Activated T-cell treated with anti-CD3 and anti-CD28 coated beads, Interleukin-2, amount 50 U/mL, for 72 hours (primary cell): Measurements from ENCODE around the gene CENPN. TPM values are rescaled to one million over a fixed set of nuclear protein-coding genes. Genes with fewer than 3 reads are reported as not detected.
A peak's percentile ranks its signal among the peaks of the same experiment; 100 is the strongest.

Experiments used
- ATAC-seq, 2 donors: fragments of 150-1000 bp; cut with Tn5 transposase; replicated peaks in 1 of 2; 2 replicates each; pipeline ENCODE4 v1.10.0; 2021; ENCODE audit warnings: moderate library complexity in 2 of 2, mild to moderate bottlenecking in 1 of 2
- DNase-seq, 2 donors: peaks; one replicate each; pipeline ENCODE4 v3.0.0; 2021 to 2022; ENCODE audit warnings: mixed read lengths in 1 of 2
- H3K27ac Mint-ChIP-seq: one replicate; pipeline ENCODE4 v1.8.0; 2022; ENCODE audit warnings: mild to moderate bottlenecking, moderate library complexity, mixed read lengths
- H3K27me3 Mint-ChIP-seq: one replicate; pipeline ENCODE4 v1.8.0; 2022; ENCODE audit warnings: low read depth, mixed read lengths
- H3K36me3 Mint-ChIP-seq, 2 donors: one replicate each; pipeline ENCODE4 v1.8.0; 2022; ENCODE audit warnings: mixed read lengths in 2 of 2, mild to moderate bottlenecking in 1 of 2; ENCODE audit not compliant: insufficient read depth in 2 of 2
- H3K4me1 Mint-ChIP-seq: one replicate; pipeline ENCODE4 v1.8.0; 2022; ENCODE audit warnings: low read depth, mixed read lengths
- H3K4me3 Mint-ChIP-seq, 2 donors: one replicate each; pipeline ENCODE4 v1.8.0; 2022; ENCODE audit warnings: mild to moderate bottlenecking in 2 of 2, mixed read lengths in 2 of 2, moderate library complexity in 2 of 2
- H3K9me3 Mint-ChIP-seq, 2 donors: one replicate each; pipeline ENCODE4 v1.8.0; 2022; ENCODE audit warnings: mixed read lengths in 2 of 2
- total RNA-seq, 2 donors: library from RNA; stranded (reverse); gene quantifications; one replicate each; pipeline ENCODE4 v1.2.3, GENCODE V29; 2022

Gene CENPN
- total RNA-seq, 2 donors from 2014 or later, result 62.0 to 64.1 TPM

- Mint-ChIP-seq H3K27me3 (no peaks in the 10 kb centered on the region), H3K9me3 (no peaks in the 10 kb centered on the region), H3K36me3 (peaks cover 2 to 13% of the 10 kb centered on the region in 2 donors), H3K4me1 (peaks cover 66% of the 10 kb centered on the region), H3K4me3 (no peak overlapping the region), H3K27ac (peak overlapping the region; percentile 84)
- ATAC-seq (no peak), DNase-seq (no peak)
Measured at GRCh38 chr16:80994451-80994850, 12.6 kb upstream of the CENPN start.

GRCh38 chr16:80996688-80997138 lies 10.3 kb upstream of the CENPN start:
- Mint-ChIP-seq H3K9me3 (no peaks in the 10 kb centered on the region), H3K4me1 (peaks cover 69% of the 10 kb centered on the region), H3K36me3 (peaks cover 2 to 13% of the 10 kb centered on the region in 2 donors), H3K27ac (peak overlapping the region; percentile 99), H3K27me3 (no peaks in the 10 kb centered on the region), H3K4me3 (peak overlapping the region; percentile 70 to 90)
- ATAC-seq (no peak), DNase-seq (no peak)

GRCh38 chr16:80997139-80997798 lies 9.7 kb upstream of the CENPN start:
- Mint-ChIP-seq H3K4me3 (peak overlapping the region; percentile 70 to 90), H3K27ac (peak overlapping the region; percentile 99), H3K9me3 (no peaks in the 10 kb centered on the region), H3K36me3 (peaks cover 2 to 12% of the 10 kb centered on the region in 2 donors), H3K4me1 (peaks cover 75% of the 10 kb centered on the region), H3K27me3 (no peaks in the 10 kb centered on the region)
- ATAC-seq, result peak; percentile 71 to 80
- no peak for DNase-seq

- peak overlapping the region; percentile 99 for H3K27ac Mint-ChIP-seq
- DNase-seq (no peak), ATAC-seq (no peak)
- no peaks in the 10 kb centered on the region for H3K27me3 Mint-ChIP-seq
- peak overlapping the region; percentile 5 to 90 for H3K4me3 Mint-ChIP-seq
- H3K4me1 Mint-ChIP-seq, result peaks cover 80% of the 10 kb centered on the region
- H3K36me3 Mint-ChIP-seq, result peaks cover 2 to 12% of the 10 kb centered on the region in 2 donors
- no peaks in the 10 kb centered on the region for H3K9me3 Mint-ChIP-seq
Measured at GRCh38 chr16:80997964-80998620, 8.9 kb upstream of the CENPN start.

- Mint-ChIP-seq H3K27me3 (no peaks in the 10 kb centered on the region), H3K36me3 (peaks cover 5 to 6% of the 10 kb centered on the region in 2 donors), H3K27ac (no peak overlapping the region), H3K9me3 (no peaks in the 10 kb centered on the region), H3K4me3 (no peak overlapping the region), H3K4me1 (peaks cover 86% of the 10 kb centered on the region)
- ATAC-seq (no peak), DNase-seq (no peak)
Measured at GRCh38 chr16:81000873-81001272, 6.1 kb upstream of the CENPN start.

GRCh38 chr16:81001330-81001729 lies 5.7 kb upstream of the CENPN start:
- H3K36me3 Mint-ChIP-seq, result peaks cover 6% of the 10 kb centered on the region in 2 donors
- no peaks in the 10 kb centered on the region for H3K27me3 Mint-ChIP-seq
- DNase-seq, result no peak
- peaks cover 90% of the 10 kb centered on the region for H3K4me1 Mint-ChIP-seq
- ATAC-seq, result no peak
- H3K9me3 Mint-ChIP-seq, result no peaks in the 10 kb centered on the region
- no peak overlapping the region for H3K4me3 Mint-ChIP-seq
- no peak overlapping the region for H3K27ac Mint-ChIP-seq

GRCh38 chr16:81003064-81003463 lies 4.0 kb upstream of the CENPN start:
- DNase-seq, result no peak
- peaks cover 8 to 11% of the 10 kb centered on the region in 2 donors for H3K36me3 Mint-ChIP-seq
- H3K27ac Mint-ChIP-seq, result peak overlapping the region; percentile 98
- no peak for ATAC-seq
- peaks cover 80% of the 10 kb centered on the region for H3K4me1 Mint-ChIP-seq
- H3K27me3 Mint-ChIP-seq, result no peaks in the 10 kb centered on the region
- no peaks in the 10 kb centered on the region for H3K9me3 Mint-ChIP-seq
- H3K4me3 Mint-ChIP-seq, result peak overlapping the region; percentile 86 to 98

- peak in 1 of 2 donors; percentile 21 for DNase-seq
Measured at GRCh38 chr16:81003610-81004460, 3.2 kb upstream of the CENPN start.

GRCh38 chr16:81004646-81005353 lies 2.2 kb upstream of the CENPN start:
- H3K27ac Mint-ChIP-seq, result peak overlapping the region; percentile 98
- H3K27me3 Mint-ChIP-seq, result no peaks in the 10 kb centered on the region
- H3K9me3 Mint-ChIP-seq, result no peaks in the 10 kb centered on the region
- ATAC-seq (no peak), DNase-seq (peak; percentile 24 to 53)
- H3K4me3 Mint-ChIP-seq, result peak overlapping the region; percentile 86 to 98
- H3K4me1 Mint-ChIP-seq, result peaks cover 80% of the 10 kb centered on the region
- H3K36me3 Mint-ChIP-seq, result peaks cover 5 to 7% of the 10 kb centered on the region in 2 donors

More at GRCh38 chr16:81003610-81004460, 3.2 kb upstream of the CENPN start:
- H3K27ac Mint-ChIP-seq, result peak overlapping the region; percentile 98
- H3K4me3 Mint-ChIP-seq, result peak overlapping the region; percentile 86 to 98
- peak; percentile 7 to 27 for ATAC-seq
- peaks cover 6 to 11% of the 10 kb centered on the region in 2 donors for H3K36me3 Mint-ChIP-seq
- no peaks in the 10 kb centered on the region for H3K9me3 Mint-ChIP-seq
- H3K27me3 Mint-ChIP-seq, result no peaks in the 10 kb centered on the region
- H3K4me1 Mint-ChIP-seq, result peaks cover 80% of the 10 kb centered on the region

GRCh38 chr16:81005610-81006161 lies 1.3 kb upstream of the CENPN start:
- Mint-ChIP-seq H3K9me3 (no peaks in the 10 kb centered on the region), H3K36me3 (peaks cover 5 to 9% of the 10 kb centered on the region in 2 donors), H3K27me3 (no peaks in the 10 kb centered on the region), H3K4me1 (peaks cover 75% of the 10 kb centered on the region), H3K27ac (peak overlapping the region; percentile 96), H3K4me3 (peak overlapping the region; percentile 86 to 98)
- ATAC-seq (no peak), DNase-seq (no peak)

- peaks cover 5 to 15% of the 10 kb centered on the region in 2 donors for H3K36me3 Mint-ChIP-seq
- H3K27ac Mint-ChIP-seq, result peak overlapping the region; percentile 96
- DNase-seq, result peak; percentile 82 to 86
- peak; percentile 48 to 54 for ATAC-seq
- peak overlapping the region; percentile 86 to 98 for H3K4me3 Mint-ChIP-seq
- no peaks in the 10 kb centered on the region for H3K9me3 Mint-ChIP-seq
- peaks cover 81% of the 10 kb centered on the region for H3K4me1 Mint-ChIP-seq
- H3K27me3 Mint-ChIP-seq, result no peaks in the 10 kb centered on the region
Measured at GRCh38 chr16:81006211-81006812, 702 bp upstream of the CENPN start.

GRCh38 chr16:81008505-81008789 lies 1.4 kb downstream of the CENPN start:
- H3K27ac Mint-ChIP-seq, result peak overlapping the region; percentile 25
- no peaks in the 10 kb centered on the region for H3K27me3 Mint-ChIP-seq
- no peaks in the 10 kb centered on the region for H3K9me3 Mint-ChIP-seq
- DNase-seq (no peak), ATAC-seq (no peak)
- H3K4me1 Mint-ChIP-seq, result peaks cover 62% of the 10 kb centered on the region
- H3K36me3 Mint-ChIP-seq, result peaks cover 11 to 26% of the 10 kb centered on the region in 2 donors
- peak overlapping the region; percentile 86 to 98 for H3K4me3 Mint-ChIP-seq
